Measurements from ENCODE around the gene C16orf54.

- no peak for TF ChIP-seq POLR2A (IDR thresholded peaks at IDR 0.05)
- TF ChIP-seq EP300 (IDR thresholded peaks at IDR 0.05), result no peak
- TF ChIP-seq CTCF (IDR thresholded peaks at IDR 0.05), result no peak
- TF ChIP-seq POLR2AphosphoS5 (IDR thresholded peaks at IDR 0.05), result no peak
Measured at GRCh38 chr16:29742683-29743275, 3.0 kb downstream of the C16orf54 start.
